GM19025 (cell line): ENCODE measurements around the gene TMEM130.
"Not testable (repeated sequence)": the region's sequence is repeated elsewhere in the genome, so short reads cannot be mapped to it uniquely, and the experiment has no call there.

Experiments used
- ATAC-seq: cut with Tn5 transposase; IDR thresholded peaks from one replicate; pipeline ENCODE4 v1.9.1; 2021; ENCODE audit warnings: mild to moderate bottlenecking, low read depth, moderate library complexity; ENCODE audit not compliant: unreplicated experiment

TMEM130 gene

GRCh38 chr7:98878365-98879197, 8.8 kb upstream of the TMEM130 start, which contains the start of gene TRRAP:
TSS of gene TRRAP (plus strand) at chr7:98878532. CDS start at chr7:98881151, 2,619 bp downstream.
- ATAC-seq: peak; percentile 69

- no peak for ATAC-seq
These were observed 8.0 kb upstream of the TMEM130 start for GRCh38 chr7:98877692-98878364.

- no peak for ATAC-seq
These were observed 7.3 kb upstream of the TMEM130 start for GRCh38 chr7:98877146-98877545.

GRCh38 chr7:98875501-98875900, 5.7 kb upstream of the TMEM130 start:
- no peak for ATAC-seq

- no peak for ATAC-seq
These were observed 5.1 kb upstream of the TMEM130 start for GRCh38 chr7:98874942-98875341.

GRCh38 chr7:98873610-98874009, 3.8 kb upstream of the TMEM130 start:
- ATAC-seq: not testable (repeated sequence)

- ATAC-seq: no peak
These were observed 2.6 kb upstream of the TMEM130 start for GRCh38 chr7:98872328-98872924.

GRCh38 chr7:98870807-98871491, 1.1 kb upstream of the TMEM130 start:
- ATAC-seq: no peak

GRCh38 chr7:98870121-98870651, 372 bp upstream of the TMEM130 start:
- ATAC-seq: peak; percentile 69

GRCh38 chr7:98869027-98869596, 702 bp downstream of the TMEM130 start:
- ATAC-seq: no peak

- no peak for ATAC-seq
These were observed 1.4 kb downstream of the TMEM130 start for GRCh38 chr7:98868450-98868849.

- no peak for ATAC-seq
These were observed 3.0 kb downstream of the TMEM130 start for GRCh38 chr7:98866765-98867164.

GRCh38 chr7:98866351-98866750, 3.5 kb downstream of the TMEM130 start:
- ATAC-seq: no peak

GRCh38 chr7:98864731-98865453, 4.9 kb downstream of the TMEM130 start:
- no peak for ATAC-seq

- ATAC-seq: no peak
These were observed 6.2 kb downstream of the TMEM130 start for GRCh38 chr7:98863601-98864000.

GRCh38 chr7:98862716-98863420, 6.9 kb downstream of the TMEM130 start:
- ATAC-seq: no peak

GRCh38 chr7:98862203-98862602, 7.6 kb downstream of the TMEM130 start:
- ATAC-seq: no peak

- ATAC-seq: no peak
These were observed 9.7 kb downstream of the TMEM130 start for GRCh38 chr7:98860071-98860470.
